ENCODE results near the gene ZNF133. TPM values are rescaled to one million over a fixed set of nuclear protein-coding genes. Genes with fewer than 3 reads are reported as not detected.

Gene ZNF133
- total RNA-seq, 1 experiment from 2014 or later, result 9.3 TPM

- intact Hi-C loops (cut with micrococcal nuclease; ENCODE audit: unreplicated experiment), result loop anchor here (5.0 kb wide), 2 partner anchors 282 to 777 kb away; no protein-coding TSS in a partner anchor
- no TSS peak for BruUV-seq (replicated peaks)
- POLR2A ChIA-PET (ENCODE audit: low non-redundant PET), result no interaction called here
Measured at GRCh38 chr20:18279242-18279641, 9.1 kb upstream of the ZNF133 start.

GRCh38 chr20:18284805-18285533 is 3.4 kb upstream of the ZNF133 start:
- Histone ChIP-seq H3K9me3 (ENCODE audit: low read depth, low read length, poor library complexity, severe bottlenecking) (peaks cover 13% of the 10 kb centered on the region), H3K27ac (ENCODE audit: low read depth, low read length, poor library complexity, severe bottlenecking) (no peak overlapping the region), H3K27me3 (replicated peaks; ENCODE audit: insufficient read depth, low read depth, low read length, poor library complexity) (peaks cover 33% of the 10 kb centered on the region), H3K36me3 (ENCODE audit: insufficient read depth, low read length, poor library complexity, severe bottlenecking) (no peaks in the 10 kb centered on the region), H3K4me3 (ENCODE audit: low read depth, low read length, poor library complexity, severe bottlenecking) (no peak overlapping the region), H3K4me1 (ENCODE audit: insufficient read depth, low read length, poor library complexity, severe bottlenecking) (no peaks in the 10 kb centered on the region)
- DNase-seq (ENCODE audit: low spot score), result no peak
- CTCF ChIA-PET, result no interaction called here
- POLR2A ChIA-PET (ENCODE audit: low non-redundant PET), result no interaction called here
- no peak for TF ChIP-seq EZH2 (IDR thresholded peaks at IDR 0.05; ENCODE audit: borderline replicate concordance, low read depth, low read length, poor library complexity, severe bottlenecking)
- no peak for TF ChIP-seq CTCF (conservative IDR thresholded peaks at IDR 0.05; ENCODE audit: low read depth, low read length)
- intact Hi-C loops (cut with micrococcal nuclease; ENCODE audit: unreplicated experiment), result no loop called here
- BruUV-seq (replicated peaks), result no TSS peak

More at GRCh38 chr20:18279242-18279641, 9.1 kb upstream of the ZNF133 start:
- no peaks in the 10 kb centered on the region for H3K4me1 ChIP-seq (ENCODE audit: insufficient read depth, low read length, poor library complexity, severe bottlenecking)
- peaks cover 57% of the 10 kb centered on the region for H3K27me3 ChIP-seq (replicated peaks; ENCODE audit: insufficient read depth, low read depth, low read length, poor library complexity)
- H3K9me3 ChIP-seq (ENCODE audit: low read depth, low read length, poor library complexity, severe bottlenecking), result no peaks in the 10 kb centered on the region
- no peaks in the 10 kb centered on the region for H3K36me3 ChIP-seq (ENCODE audit: insufficient read depth, low read length, poor library complexity, severe bottlenecking)
- DNase-seq (ENCODE audit: low spot score), result no peak
- no peak overlapping the region for H3K27ac ChIP-seq (ENCODE audit: low read depth, low read length, poor library complexity, severe bottlenecking)
- TF ChIP-seq EZH2 (IDR thresholded peaks at IDR 0.05; ENCODE audit: borderline replicate concordance, low read depth, low read length, poor library complexity, severe bottlenecking) (no peak), CTCF (conservative IDR thresholded peaks at IDR 0.05; ENCODE audit: low read depth, low read length) (no peak)
- H3K4me3 ChIP-seq (ENCODE audit: low read depth, low read length, poor library complexity, severe bottlenecking), result no peak overlapping the region
- CTCF ChIA-PET, result interaction anchor here (0.6 kb wide), 1 partner anchor 773 kb away, joined by 3 read pairs; no protein-coding TSS in a partner anchor

GRCh38 chr20:18287546-18287914 is 797 bp upstream of the ZNF133 start:
- peak overlapping the region; percentile 88 for H3K4me3 ChIP-seq (ENCODE audit: low read depth, low read length, poor library complexity, severe bottlenecking)
- TF ChIP-seq CTCF (conservative IDR thresholded peaks at IDR 0.05; ENCODE audit: low read depth, low read length) (no peak), EZH2 (IDR thresholded peaks at IDR 0.05; ENCODE audit: borderline replicate concordance, low read depth, low read length, poor library complexity, severe bottlenecking) (no peak)
- TSS peak; percentile 98 for BruUV-seq (replicated peaks)
- no peaks in the 10 kb centered on the region for H3K36me3 ChIP-seq (ENCODE audit: insufficient read depth, low read length, poor library complexity, severe bottlenecking)
- peak overlapping the region; percentile 95 for H3K27ac ChIP-seq (ENCODE audit: low read depth, low read length, poor library complexity, severe bottlenecking)
- no peak for DNase-seq (ENCODE audit: low spot score)
- peaks cover 12% of the 10 kb centered on the region for H3K27me3 ChIP-seq (replicated peaks; ENCODE audit: insufficient read depth, low read depth, low read length, poor library complexity)
- peaks cover 13% of the 10 kb centered on the region for H3K9me3 ChIP-seq (ENCODE audit: low read depth, low read length, poor library complexity, severe bottlenecking)
- no peaks in the 10 kb centered on the region for H3K4me1 ChIP-seq (ENCODE audit: insufficient read depth, low read length, poor library complexity, severe bottlenecking)
- intact Hi-C loops (cut with micrococcal nuclease; ENCODE audit: unreplicated experiment), result no loop called here
- ChIA-PET CTCF (no interaction called here), POLR2A (ENCODE audit: low non-redundant PET) (no interaction called here)
